Hepatocyte (in vitro differentiated cells): Measurements from ENCODE around the gene UFSP2. TPM values are rescaled to one million over a fixed set of nuclear protein-coding genes. Genes with fewer than 3 reads are reported as not detected.

Experiments used
- DNase-seq: peaks from one replicate; pipeline ENCODE4 v3.0.0-alpha.2; 2016; ENCODE audit warnings: low spot score
- H2AFZ ChIP-seq: fragments of 200-600 bp; sonication (generic); 2 replicates; pipeline ENCODE4 v1.6.0; 2016; ENCODE audit warnings: antibody characterized with exemption, mild to moderate bottlenecking
- H3K27ac ChIP-seq: fragments of 200-600 bp; sonication (generic); 2 replicates; pipeline ENCODE4 v1.5.1; 2016; ENCODE audit warnings: mild to moderate bottlenecking
- H3K27me3 ChIP-seq: fragments of 200-600 bp; sonication (generic); 2 replicates; pipeline ENCODE4 v1.6.1; 2016
- H3K36me3 ChIP-seq: fragments of 200-600 bp; sonication (generic); replicated peaks from 2 replicates; pipeline ENCODE4 v1.5.1; 2016; ENCODE audit warnings: low read depth; ENCODE audit not compliant: insufficient read depth
- H3K4me1 ChIP-seq: fragments of 200-600 bp; sonication (generic); 2 replicates; pipeline ENCODE4 v1.5.1; 2016; ENCODE audit warnings: mild to moderate bottlenecking, moderate library complexity; ENCODE audit not compliant: insufficient read depth
- H3K4me2 ChIP-seq: fragments of 200-600 bp; sonication (generic); 2 replicates; pipeline ENCODE4 v1.6.0; 2016
- H3K4me3 ChIP-seq: fragments of 200-600 bp; sonication (generic); 2 replicates; pipeline ENCODE4 v1.5.1; 2016; ENCODE audit warnings: mild to moderate bottlenecking
- H3K79me2 ChIP-seq: fragments of 200-600 bp; sonication (generic); 2 replicates; pipeline ENCODE4 v1.6.0; 2017; ENCODE audit warnings: mild to moderate bottlenecking
- H3K9me2 ChIP-seq: fragments of 200-600 bp; sonication (generic); replicated peaks from 2 replicates; pipeline ENCODE4 v1.6.0; 2017; ENCODE audit warnings: mild to moderate bottlenecking; ENCODE audit not compliant: insufficient read depth
- H3K9me3 ChIP-seq: fragments of 200-600 bp; sonication (generic); 2 replicates; pipeline ENCODE4 v1.5.1; 2016; ENCODE audit warnings: low read depth, mild to moderate bottlenecking
- H4K20me1 ChIP-seq: fragments of 200-600 bp; sonication (generic); 2 replicates; pipeline ENCODE4 v1.6.0; 2016; ENCODE audit warnings: mild to moderate bottlenecking; ENCODE audit not compliant: insufficient read depth, poor library complexity, severe bottlenecking
- EZH2 ChIP-seq: fragments of 200-600 bp; sonication (generic); IDR thresholded peaks from 2 replicates; pipeline ENCODE4 v1.6.1; 2016; ENCODE audit warnings: antibody characterized with exemption, mild to moderate bottlenecking, borderline replicate concordance
- EZH2phosphoT487 ChIP-seq: fragments of 200-600 bp; sonication (generic); IDR thresholded peaks from one replicate; pipeline ENCODE4 v1.6.1; 2018; ENCODE audit warnings: antibody characterized with exemption, mild to moderate bottlenecking, low read depth, moderate library complexity; ENCODE audit not compliant: unreplicated experiment, severe bottlenecking
- WGBS: methylation state at CpG from one replicate; pipeline ENCODE4 v1.1.6; 2016; ENCODE audit warnings: low lambda C conversion rate; ENCODE audit errors: missing lambda C conversion rate; 5-methylcytosine and 5-hydroxymethylcytosine counted together
- polyA plus RNA-seq: library from polyadenylated mRNA; unstranded; fragments of >200 nt; fragmentation: Nextera tagmentation; extraction: Ambion mirVana; gene quantifications from 2 replicates; pipeline ENCODE4 v1.2.1, GENCODE V29; 2016
- total RNA-seq: library from RNA; depleted of rRNA; stranded (reverse); fragments of >200 nt; gene quantifications from 2 replicates; pipeline ENCODE4 v1.2.3, GENCODE V29; 2014
- TF ChIP-seq, protein P1 (sequence below): fragments of 200-600 bp; sonication (generic); IDR thresholded peaks from 2 replicates; pipeline ENCODE4 v1.5.1; 2016; ENCODE audit warnings: antibody characterized with exemption, mild to moderate bottlenecking; ENCODE audit not compliant: poor library complexity

Gene UFSP2
- total and polyA plus RNA-seq, 2 experiments from 2014 or later, result 29.2 to 38.5 TPM

DNA sequence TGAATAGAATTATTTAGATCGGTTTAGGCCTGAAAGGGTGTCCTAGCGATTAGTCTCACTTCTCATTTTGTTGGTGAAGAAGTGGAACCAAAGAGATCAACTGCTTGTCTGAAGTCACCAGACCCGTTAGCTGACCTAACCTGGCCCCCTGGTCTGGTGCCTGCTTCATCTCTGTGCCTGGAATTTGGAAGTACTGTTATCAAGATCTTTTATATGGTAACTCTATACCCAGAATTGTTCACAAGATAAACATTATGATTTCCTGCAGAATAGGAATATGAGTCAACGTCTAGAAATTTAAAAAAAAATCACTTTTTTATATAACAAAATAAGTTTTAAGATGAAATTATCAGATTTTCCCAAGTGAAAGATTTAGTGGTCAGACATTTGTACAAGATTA, 67.2 kb downstream of the UFSP2 start:
- WGBS, result 83% methylated on average over 4 of the region's 4 CpGs
- H3K4me2 ChIP-seq, result no peak overlapping the region
- DNase-seq, result no peak

DNA sequence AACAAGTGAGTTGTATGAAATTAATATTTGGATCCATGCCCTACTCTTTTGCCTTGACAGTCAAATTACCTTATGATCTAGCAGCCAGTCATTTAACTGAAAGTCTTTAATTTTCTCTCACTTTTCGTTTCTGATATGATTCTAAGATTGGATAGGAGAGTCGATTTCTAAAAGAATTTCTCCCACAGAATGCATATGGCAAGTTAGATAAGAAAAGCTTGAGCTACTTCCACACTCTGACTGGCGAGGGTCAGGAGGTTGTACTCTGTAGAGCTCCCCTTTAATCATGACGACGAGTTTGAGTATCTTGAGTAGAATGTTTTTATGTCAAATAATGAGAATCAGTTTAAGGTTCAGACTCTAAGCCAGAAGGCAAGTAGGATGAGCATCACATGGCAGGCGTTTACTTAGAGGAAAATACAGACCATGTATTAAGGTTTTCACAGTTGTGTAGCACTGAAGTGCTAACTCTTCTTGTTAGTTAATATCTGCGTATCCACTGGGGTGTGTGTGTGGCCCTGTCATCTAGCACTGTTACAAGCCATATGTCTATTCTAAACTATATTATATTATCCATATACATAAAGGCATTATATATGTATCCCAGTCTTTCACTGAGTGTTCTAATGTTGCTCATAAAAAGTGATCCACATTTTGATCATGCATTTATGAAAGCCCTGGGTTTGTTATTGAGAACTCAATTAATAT, 67.9 kb downstream of the UFSP2 start:
- 81% methylated on average over 7 of the region's 7 CpGs for WGBS
- no peak for TF ChIP-seq EZH2phosphoT487
- no peak for TF ChIP-seq EZH2
- TF ChIP-seq, protein P1, sequence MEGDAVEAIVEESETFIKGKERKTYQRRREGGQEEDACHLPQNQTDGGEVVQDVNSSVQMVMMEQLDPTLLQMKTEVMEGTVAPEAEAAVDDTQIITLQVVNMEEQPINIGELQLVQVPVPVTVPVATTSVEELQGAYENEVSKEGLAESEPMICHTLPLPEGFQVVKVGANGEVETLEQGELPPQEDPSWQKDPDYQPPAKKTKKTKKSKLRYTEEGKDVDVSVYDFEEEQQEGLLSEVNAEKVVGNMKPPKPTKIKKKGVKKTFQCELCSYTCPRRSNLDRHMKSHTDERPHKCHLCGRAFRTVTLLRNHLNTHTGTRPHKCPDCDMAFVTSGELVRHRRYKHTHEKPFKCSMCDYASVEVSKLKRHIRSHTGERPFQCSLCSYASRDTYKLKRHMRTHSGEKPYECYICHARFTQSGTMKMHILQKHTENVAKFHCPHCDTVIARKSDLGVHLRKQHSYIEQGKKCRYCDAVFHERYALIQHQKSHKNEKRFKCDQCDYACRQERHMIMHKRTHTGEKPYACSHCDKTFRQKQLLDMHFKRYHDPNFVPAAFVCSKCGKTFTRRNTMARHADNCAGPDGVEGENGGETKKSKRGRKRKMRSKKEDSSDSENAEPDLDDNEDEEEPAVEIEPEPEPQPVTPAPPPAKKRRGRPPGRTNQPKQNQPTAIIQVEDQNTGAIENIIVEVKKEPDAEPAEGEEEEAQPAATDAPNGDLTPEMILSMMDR, result no peak
- no peaks in the 10 kb centered on the region for H3K36me3 ChIP-seq
- H3K4me2 ChIP-seq, result no peak overlapping the region
- H3K4me3 ChIP-seq, result no peak overlapping the region
- no peak overlapping the region for H2AFZ ChIP-seq
- H4K20me1 ChIP-seq, result no peaks in the 10 kb centered on the region
- no peaks in the 10 kb centered on the region for H3K9me2 ChIP-seq
- no peaks in the 10 kb centered on the region for H3K79me2 ChIP-seq
- no peaks in the 10 kb centered on the region for H3K4me1 ChIP-seq
- H3K27ac ChIP-seq, result no peak overlapping the region
- no peaks in the 10 kb centered on the region for H3K9me3 ChIP-seq
- H3K27me3 ChIP-seq, result no peaks in the 10 kb centered on the region
- no peak for DNase-seq

More for the DNA sequence above, 67.2 kb downstream of the UFSP2 start:
- TF ChIP-seq EZH2phosphoT487 (no peak), EZH2 (no peak)
- TF ChIP-seq, protein P1, result no peak
- Histone ChIP-seq H3K36me3 (no peaks in the 10 kb centered on the region), H3K9me3 (no peaks in the 10 kb centered on the region), H2AFZ (no peak overlapping the region), H4K20me1 (no peaks in the 10 kb centered on the region), H3K79me2 (no peaks in the 10 kb centered on the region), H3K4me3 (no peak overlapping the region), H3K4me1 (no peaks in the 10 kb centered on the region), H3K27me3 (no peaks in the 10 kb centered on the region), H3K9me2 (no peaks in the 10 kb centered on the region), H3K27ac (no peak overlapping the region)

DNA sequence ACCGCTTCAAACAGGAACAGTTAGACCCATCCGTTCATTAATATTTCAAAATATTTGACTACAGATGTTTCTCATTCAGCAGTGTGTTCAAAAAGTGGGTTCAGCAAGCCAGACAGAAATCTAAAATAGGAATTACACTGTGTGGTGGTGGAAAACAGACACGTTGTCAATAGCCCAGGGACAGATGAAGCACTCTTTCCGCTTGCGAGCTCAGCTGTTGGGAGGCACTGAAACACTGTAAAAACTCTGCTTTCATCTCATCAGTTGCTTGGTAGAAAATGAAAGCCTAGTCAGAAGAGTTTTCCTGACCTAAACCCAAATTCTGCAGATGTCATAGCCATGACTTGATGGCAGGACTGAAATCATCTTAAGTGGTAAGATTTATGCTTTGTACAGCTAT, 68.6 kb downstream of the UFSP2 start:
- no peaks in the 10 kb centered on the region for H3K79me2 ChIP-seq
- H3K27me3 ChIP-seq, result no peaks in the 10 kb centered on the region
- H3K9me3 ChIP-seq, result no peaks in the 10 kb centered on the region
- H4K20me1 ChIP-seq, result no peaks in the 10 kb centered on the region
- no peaks in the 10 kb centered on the region for H3K4me1 ChIP-seq
- H3K4me3 ChIP-seq, result no peak overlapping the region
- H3K4me2 ChIP-seq, result no peak overlapping the region
- TF ChIP-seq EZH2phosphoT487 (no peak), EZH2 (no peak)
- TF ChIP-seq, protein P1, result no peak
- no peak overlapping the region for H3K27ac ChIP-seq
- no peaks in the 10 kb centered on the region for H3K36me3 ChIP-seq
- no peaks in the 10 kb centered on the region for H3K9me2 ChIP-seq
- WGBS, result 86% methylated on average over 5 of the region's 5 CpGs
- no peak overlapping the region for H2AFZ ChIP-seq
- no peak for DNase-seq
